GM06990 (cell line): ENCODE data around the gene AUP1.
A peak's percentile ranks its signal among the peaks of the same experiment; 100 is the strongest.

ENCODE experiments used
- DNase-seq: peaks from one replicate; pipeline ENCODE4 v3.0.0-alpha.2; 2011; ENCODE audit not compliant: insufficient read length; ENCODE audit errors: extremely low read depth
- H3K27me3 ChIP-seq: replicated peaks from 2 replicates; pipeline ENCODE4 v1.6.0; 2011; ENCODE audit warnings: low read length; ENCODE audit not compliant: control insufficient read depth, insufficient read depth
- H3K36me3 ChIP-seq: 2 replicates; pipeline ENCODE4 v1.5.1; 2011; ENCODE audit warnings: low read length; ENCODE audit not compliant: control insufficient read depth, insufficient read depth
- H3K4me3 ChIP-seq: replicated peaks from 2 replicates; pipeline ENCODE4 v1.5.1; 2011; ENCODE audit warnings: low read depth, mild to moderate bottlenecking, control low read depth, low read length
- CTCF ChIP-seq: IDR thresholded peaks from 2 replicates; pipeline ENCODE4 v1.5.1; 2011; ENCODE audit warnings: low read length, control low read depth, mild to moderate bottlenecking, inconsistent platforms; ENCODE audit not compliant: insufficient read depth, poor library complexity, severe bottlenecking

AUP1 gene

GRCh38 chr2:74529357-74530238 is at the start of gene AUP1, which contains the start of gene HTRA2:
TSS of gene AUP1 (minus strand) at chr2:74529706. CDS start at chr2:74529629, 77 bp downstream.
TSS of gene HTRA2 (plus strand) at chr2:74529933. CDS start at chr2:74530007, 74 bp downstream.
- no peak for TF ChIP-seq CTCF
- peak; percentile 99 for DNase-seq
- peaks cover 32% of the 10 kb centered on the region for H3K36me3 ChIP-seq
- peak within 1 kb of the TSS; percentile 97 for H3K4me3 ChIP-seq
- H3K27me3 ChIP-seq, result no peaks in the 10 kb centered on the region

- no peaks in the 10 kb centered on the region for H3K27me3 ChIP-seq
- H3K4me3 ChIP-seq, result no peak overlapping the region
- H3K36me3 ChIP-seq, result no peaks in the 10 kb centered on the region
- DNase-seq, result no peak
- TF ChIP-seq CTCF, result no peak
Measured at GRCh38 chr2:74578408-74578807, 48.9 kb upstream of the AUP1 start.

- Histone ChIP-seq H3K27me3 (no peaks in the 10 kb centered on the region), H3K36me3 (no peaks in the 10 kb centered on the region), H3K4me3 (no peak overlapping the region)
- no peak for DNase-seq
- TF ChIP-seq CTCF, result no peak
Measured at GRCh38 chr2:74577448-74577847, 47.9 kb upstream of the AUP1 start.

GRCh38 chr2:74576863-74577229 is 47.3 kb upstream of the AUP1 start:
- Histone ChIP-seq H3K4me3 (no peak overlapping the region), H3K36me3 (no peaks in the 10 kb centered on the region), H3K27me3 (no peaks in the 10 kb centered on the region)
- no peak for DNase-seq
- TF ChIP-seq CTCF, result no peak

- Histone ChIP-seq H3K36me3 (no peaks in the 10 kb centered on the region), H3K4me3 (no peak overlapping the region), H3K27me3 (no peaks in the 10 kb centered on the region)
- no peak for DNase-seq
- TF ChIP-seq CTCF, result no peak
Measured at GRCh38 chr2:74576211-74576862, 46.8 kb upstream of the AUP1 start.
